ENCODE measurements around the gene STK32C.

STK32C gene

GRCh38 chr10:132176623-132177500 is 130.9 kb downstream of the STK32C start:
- in situ Hi-C loops (cut with HindIII; ENCODE audit: low sequenced_read_pairs) = no loop called here

GRCh38 chr10:132175907-132176581 is 131.7 kb downstream of the STK32C start:
- in situ Hi-C loops (cut with HindIII; ENCODE audit: low sequenced_read_pairs) = no loop called here

- in situ Hi-C loops (cut with HindIII; ENCODE audit: low sequenced_read_pairs) = no loop called here
Measured at GRCh38 chr10:132175408-132175807, 132.3 kb downstream of the STK32C start.

GRCh38 chr10:132174237-132174636 is 133.5 kb downstream of the STK32C start:
- in situ Hi-C loops (cut with HindIII; ENCODE audit: low sequenced_read_pairs) = no loop called here

DNA sequence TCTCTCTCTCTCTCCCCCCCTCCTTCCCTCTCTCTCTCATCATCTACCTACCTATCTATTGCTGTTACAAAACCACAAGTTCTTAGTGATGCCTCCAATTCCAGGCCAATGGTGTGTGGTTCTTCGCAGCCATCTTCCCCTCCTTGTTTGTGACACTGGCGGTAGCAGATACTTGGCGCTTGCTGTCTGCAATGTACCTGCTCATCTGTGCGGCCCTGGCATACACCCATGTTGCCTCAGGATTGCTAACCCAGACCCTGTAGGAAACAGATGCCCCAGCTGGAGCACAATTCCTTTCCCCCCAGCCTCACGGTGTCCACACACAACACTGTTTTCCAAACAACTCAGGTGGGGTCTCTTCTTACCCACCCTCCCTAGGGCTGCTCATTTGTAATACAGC is 134.6 kb downstream of the STK32C start:
- in situ Hi-C loops (cut with HindIII; ENCODE audit: low sequenced_read_pairs) = no loop called here

GRCh38 chr10:132172091-132173066 is 135.4 kb downstream of the STK32C start:
- in situ Hi-C loops (cut with HindIII; ENCODE audit: low sequenced_read_pairs) = no loop called here

- in situ Hi-C loops (cut with HindIII; ENCODE audit: low sequenced_read_pairs) = no loop called here
Measured at GRCh38 chr10:132170561-132171361, 137.0 kb downstream of the STK32C start.

DNA sequence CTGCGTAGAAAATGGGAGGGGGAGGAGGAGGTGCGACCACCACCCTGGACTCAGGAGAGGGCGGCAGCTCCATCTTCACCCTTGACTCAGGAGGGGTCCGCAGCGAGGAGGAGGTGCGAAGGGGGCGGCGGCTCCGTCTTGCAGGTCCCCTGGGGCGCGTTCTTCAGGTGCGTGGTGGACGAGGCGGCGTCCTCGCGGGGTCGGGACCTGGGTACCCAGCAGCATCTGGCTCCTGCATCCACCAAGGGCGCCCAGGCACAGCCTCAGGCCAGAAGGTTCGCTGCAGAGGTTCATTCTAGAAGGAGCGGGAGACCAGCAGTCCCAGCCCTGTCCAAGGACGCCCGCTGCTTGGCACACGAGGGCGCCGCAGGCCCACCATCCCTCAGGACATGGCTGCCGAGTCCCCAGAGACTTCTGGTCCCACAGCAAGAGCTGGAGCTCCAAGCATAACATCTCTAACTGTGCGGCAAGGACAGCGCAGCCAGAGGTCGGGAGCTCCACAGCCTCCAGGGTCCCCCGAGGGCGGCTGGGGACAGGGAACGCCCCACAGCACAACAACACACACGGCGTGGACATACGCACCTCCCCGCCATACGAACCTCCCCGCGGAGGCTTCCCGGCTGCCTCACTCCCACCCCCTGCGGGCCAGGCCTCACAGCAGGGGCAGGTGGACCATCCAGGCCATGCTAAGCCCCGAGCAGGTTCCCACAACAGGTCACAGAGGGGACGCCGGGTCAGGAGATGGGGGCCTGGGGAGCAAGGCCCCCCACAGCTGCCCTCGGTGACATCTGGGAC is 137.8 kb downstream of the STK32C start:
- in situ Hi-C loops (cut with HindIII; ENCODE audit: low sequenced_read_pairs) = no loop called here

GRCh38 chr10:132169031-132169765 is 138.6 kb downstream of the STK32C start:
- in situ Hi-C loops (cut with HindIII; ENCODE audit: low sequenced_read_pairs) = no loop called here

GRCh38 chr10:132168571-132169030 is 139.1 kb downstream of the STK32C start:
- in situ Hi-C loops (cut with HindIII; ENCODE audit: low sequenced_read_pairs) = no loop called here

DNA sequence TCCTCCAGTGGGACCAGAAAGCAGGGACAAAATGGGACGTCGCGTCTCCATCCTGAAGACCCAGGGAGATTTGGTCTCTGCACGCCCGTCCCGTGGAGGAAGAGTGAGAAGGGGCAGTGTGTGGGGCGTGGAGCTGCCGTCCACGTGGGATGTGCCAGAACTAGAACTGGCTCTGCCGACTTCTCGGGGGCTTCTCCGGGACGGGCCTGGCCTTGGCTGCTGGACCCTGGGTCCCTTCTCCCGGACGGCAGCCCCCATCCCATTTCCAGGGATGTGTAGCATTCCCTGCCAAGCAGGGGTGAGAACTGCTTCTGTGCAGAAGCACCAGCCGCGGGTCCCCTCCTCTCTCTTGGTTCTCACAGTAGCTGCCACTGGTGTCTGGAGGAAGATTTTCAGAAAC is 139.8 kb downstream of the STK32C start:
- in situ Hi-C loops (cut with HindIII; ENCODE audit: low sequenced_read_pairs) = no loop called here

DNA sequence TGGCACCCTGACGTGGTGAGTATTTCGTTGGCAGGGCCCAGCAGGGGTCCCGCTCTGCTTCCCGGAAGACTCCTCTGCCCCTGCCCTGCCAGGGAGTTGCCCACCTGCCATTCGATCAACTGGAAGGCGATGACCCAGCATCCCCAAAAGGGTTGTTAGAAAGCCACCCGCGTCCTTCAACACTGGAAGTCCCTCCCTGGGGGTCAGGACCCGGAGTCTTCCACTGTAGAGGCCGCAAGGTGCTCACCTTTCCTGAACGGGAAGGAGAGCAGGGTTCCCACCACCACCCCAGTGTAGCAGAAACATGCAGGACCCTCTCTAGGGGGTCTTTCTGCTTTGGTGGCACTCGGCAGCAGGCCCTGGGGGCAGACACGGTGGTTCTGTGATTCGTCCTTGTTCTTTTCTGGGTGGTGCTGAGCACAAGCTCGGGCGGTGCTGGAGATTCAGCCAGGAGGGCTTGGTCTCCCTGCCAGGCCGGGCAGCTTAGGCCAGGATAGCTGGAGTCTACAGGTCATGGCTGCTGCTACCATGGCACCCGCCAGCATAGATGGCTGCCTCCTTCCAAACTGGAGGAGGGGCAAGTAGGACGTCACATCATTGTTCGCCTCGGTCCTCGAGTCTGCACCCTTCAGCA is 140.6 kb downstream of the STK32C start:
- in situ Hi-C loops (cut with HindIII; ENCODE audit: low sequenced_read_pairs) = no loop called here

DNA sequence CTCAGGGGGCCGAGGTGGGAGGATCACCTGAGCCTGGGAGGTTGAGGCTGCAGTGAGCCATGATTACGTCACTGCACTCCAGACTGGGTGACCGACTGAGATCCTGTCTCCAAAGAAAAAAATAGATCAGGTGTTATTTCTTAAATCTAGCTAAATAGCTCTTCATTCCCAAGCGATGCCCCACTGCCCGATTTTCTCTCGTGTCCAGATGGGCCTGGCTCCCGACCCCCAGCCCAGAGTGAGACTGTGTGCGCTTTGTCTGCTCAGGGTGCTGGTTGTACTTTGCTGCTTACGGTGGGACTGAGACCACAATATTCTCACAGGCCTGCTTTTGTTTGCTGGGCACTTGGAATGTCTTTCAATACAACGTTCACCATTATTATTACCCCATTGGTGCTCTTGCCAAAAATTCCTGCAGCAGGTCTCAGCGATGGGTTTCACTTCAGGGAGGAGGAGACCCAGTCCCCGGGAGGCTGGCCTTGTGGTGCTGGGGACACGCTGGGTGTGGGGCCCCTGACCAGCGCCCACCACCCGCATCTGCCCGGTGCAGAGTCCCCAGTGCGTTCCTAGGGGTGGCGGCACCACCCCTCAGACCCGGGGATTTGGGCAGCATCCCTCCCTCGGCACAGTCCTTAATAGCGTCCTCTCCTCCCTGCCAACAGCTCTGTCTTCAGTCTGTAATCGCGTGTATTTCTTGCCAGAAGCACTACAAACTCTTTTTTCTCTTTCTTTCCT is 141.4 kb downstream of the STK32C start:
- in situ Hi-C loops (cut with HindIII; ENCODE audit: low sequenced_read_pairs) = no loop called here

- in situ Hi-C loops (cut with HindIII; ENCODE audit: low sequenced_read_pairs) = no loop called here
Measured at GRCh38 chr10:132165416-132165980, 142.3 kb downstream of the STK32C start.

DNA sequence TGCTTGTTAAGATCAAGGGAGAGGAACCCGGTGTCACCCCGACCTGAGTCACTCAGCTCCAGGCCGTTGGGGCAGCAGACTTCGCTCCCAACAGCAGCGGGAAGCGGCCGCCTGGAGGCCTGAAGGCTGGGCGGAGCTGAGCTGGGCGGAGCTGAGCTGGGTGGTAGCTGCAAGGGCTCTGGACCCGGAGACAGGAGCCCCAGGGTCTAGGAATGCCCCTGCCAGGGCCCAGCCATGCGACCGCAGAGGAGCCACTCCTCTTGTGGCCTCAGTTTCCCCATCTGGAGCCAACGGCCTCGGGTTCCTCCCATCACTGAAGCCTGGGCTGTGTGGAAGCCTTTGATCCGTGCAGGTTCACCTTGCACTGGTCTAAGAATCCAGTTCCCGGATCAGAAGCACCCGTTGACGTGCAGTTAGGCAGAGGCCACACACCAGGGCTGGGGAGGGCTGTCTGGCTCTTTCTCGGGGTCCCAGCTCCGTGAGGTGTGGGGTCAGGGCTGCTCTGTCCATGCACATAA is 142.9 kb downstream of the STK32C start:
- in situ Hi-C loops (cut with HindIII; ENCODE audit: low sequenced_read_pairs) = no loop called here

DNA sequence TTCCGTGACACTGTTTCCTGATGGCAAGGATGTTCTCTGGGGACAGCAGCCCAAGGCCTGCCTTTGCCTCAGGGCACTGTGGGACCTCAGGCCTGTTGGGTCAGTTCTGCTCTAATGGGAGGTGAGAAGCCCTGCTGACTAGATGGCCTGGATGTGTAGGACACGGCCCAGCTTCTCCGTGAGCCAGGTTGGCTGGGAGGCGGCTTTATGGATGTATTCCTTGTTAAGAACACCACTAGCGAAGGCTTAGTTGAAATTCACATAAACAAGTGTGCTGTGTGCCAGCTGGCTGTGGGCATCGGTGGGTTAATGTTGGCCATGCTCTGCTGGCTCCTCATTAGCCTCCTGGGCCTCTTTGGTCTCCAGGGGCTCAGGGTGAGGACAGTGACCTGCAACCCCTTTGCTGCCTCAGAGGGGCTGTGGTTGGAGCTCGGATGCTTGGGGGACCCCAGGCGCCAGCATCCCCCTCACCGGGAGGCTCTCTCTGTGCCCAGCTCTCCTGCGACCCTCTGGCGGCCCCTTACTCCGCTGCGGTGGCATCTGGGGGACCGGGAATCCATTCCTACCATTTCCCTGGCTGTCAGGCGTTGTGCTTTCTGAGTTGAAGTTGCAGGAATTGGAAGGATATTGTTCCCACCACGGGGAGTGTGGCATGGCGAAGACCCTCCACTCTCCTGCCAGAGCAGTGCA is 143.8 kb downstream of the STK32C start:
- in situ Hi-C loops (cut with HindIII; ENCODE audit: low sequenced_read_pairs) = no loop called here
